Activated T-cell treated with anti-CD3 and anti-CD28 coated beads, Interleukin-2, amount 50 U/mL, for 72 hours (primary cell): ENCODE data around the gene MRPL14. TPM values are rescaled to one million over a fixed set of nuclear protein-coding genes. Genes with fewer than 3 reads are reported as not detected.
A peak's percentile ranks its signal among the peaks of the same experiment; 100 is the strongest.
"Not testable (repeated sequence)": the region's sequence is repeated elsewhere in the genome, so short reads cannot be mapped to it uniquely, and the experiment has no call there.

ENCODE experiments used
- ATAC-seq, 2 donors: fragments of 150-1000 bp; cut with Tn5 transposase; replicated peaks in 1 of 2; 2 replicates each; pipeline ENCODE4 v1.10.0; 2021; ENCODE audit warnings: moderate library complexity in 2 of 2, mild to moderate bottlenecking in 1 of 2
- DNase-seq, 2 donors: peaks; one replicate each; pipeline ENCODE4 v3.0.0; 2021 to 2022; ENCODE audit warnings: mixed read lengths in 1 of 2
- H3K27ac Mint-ChIP-seq: one replicate; pipeline ENCODE4 v1.8.0; 2022; ENCODE audit warnings: mild to moderate bottlenecking, moderate library complexity, mixed read lengths
- H3K27me3 Mint-ChIP-seq: one replicate; pipeline ENCODE4 v1.8.0; 2022; ENCODE audit warnings: low read depth, mixed read lengths
- H3K36me3 Mint-ChIP-seq, 2 donors: one replicate each; pipeline ENCODE4 v1.8.0; 2022; ENCODE audit warnings: mixed read lengths in 2 of 2, mild to moderate bottlenecking in 1 of 2; ENCODE audit not compliant: insufficient read depth in 2 of 2
- H3K4me1 Mint-ChIP-seq: one replicate; pipeline ENCODE4 v1.8.0; 2022; ENCODE audit warnings: low read depth, mixed read lengths
- H3K4me3 Mint-ChIP-seq, 2 donors: one replicate each; pipeline ENCODE4 v1.8.0; 2022; ENCODE audit warnings: mild to moderate bottlenecking in 2 of 2, mixed read lengths in 2 of 2, moderate library complexity in 2 of 2
- H3K9me3 Mint-ChIP-seq, 2 donors: one replicate each; pipeline ENCODE4 v1.8.0; 2022; ENCODE audit warnings: mixed read lengths in 2 of 2
- total RNA-seq, 2 donors: library from RNA; stranded (reverse); gene quantifications; one replicate each; pipeline ENCODE4 v1.2.3, GENCODE V29; 2022

The MRPL14 gene
- total RNA-seq, 2 donors from 2014 or later = 31.6 to 33.6 TPM

- H3K4me1 Mint-ChIP-seq, H3K36me3 Mint-ChIP-seq, DNase-seq, ATAC-seq, H3K27ac Mint-ChIP-seq, H3K27me3 Mint-ChIP-seq, H3K4me3 Mint-ChIP-seq, H3K9me3 Mint-ChIP-seq: not testable (repeated sequence)
Observed at GRCh38 chr6:44144536-44144935, 17.3 kb upstream of the MRPL14 start.

GRCh38 chr6:44143731-44144130 is 16.5 kb upstream of the MRPL14 start:
- Mint-ChIP-seq H3K4me3 (no peak overlapping the region), H3K27me3 (no peaks in the 10 kb centered on the region), H3K27ac (no peak overlapping the region), H3K4me1 (no peaks in the 10 kb centered on the region), H3K9me3 (no peaks in the 10 kb centered on the region), H3K36me3 (peaks cover 0 to 4% of the 10 kb centered on the region in 2 donors)
- ATAC-seq (no peak), DNase-seq (no peak)

- H3K4me1 Mint-ChIP-seq = no peaks in the 10 kb centered on the region
- no peak overlapping the region for H3K4me3 Mint-ChIP-seq
- H3K27ac Mint-ChIP-seq = no peak overlapping the region
- ATAC-seq = no peak
- no peaks in the 10 kb centered on the region for H3K9me3 Mint-ChIP-seq
- DNase-seq = no peak
- no peaks in the 10 kb centered on the region for H3K27me3 Mint-ChIP-seq
- H3K36me3 Mint-ChIP-seq = peaks cover 0 to 4% of the 10 kb centered on the region in 2 donors
Observed at GRCh38 chr6:44142835-44143234, 15.6 kb upstream of the MRPL14 start.

GRCh38 chr6:44139351-44139743 is 12.1 kb upstream of the MRPL14 start:
- H3K27ac Mint-ChIP-seq = no peak overlapping the region
- peaks cover 0 to 7% of the 10 kb centered on the region in 2 donors for H3K36me3 Mint-ChIP-seq
- no peaks in the 10 kb centered on the region for H3K4me1 Mint-ChIP-seq
- H3K4me3 Mint-ChIP-seq = no peak overlapping the region
- no peak for ATAC-seq
- H3K9me3 Mint-ChIP-seq = no peaks in the 10 kb centered on the region
- H3K27me3 Mint-ChIP-seq = no peaks in the 10 kb centered on the region
- DNase-seq = no peak

GRCh38 chr6:44138717-44139350 is 11.6 kb upstream of the MRPL14 start:
- H3K4me1 Mint-ChIP-seq = peaks cover 3% of the 10 kb centered on the region
- no peak for DNase-seq
- no peaks in the 10 kb centered on the region for H3K9me3 Mint-ChIP-seq
- no peak overlapping the region for H3K27ac Mint-ChIP-seq
- H3K27me3 Mint-ChIP-seq = no peaks in the 10 kb centered on the region
- H3K36me3 Mint-ChIP-seq = peaks cover 0 to 7% of the 10 kb centered on the region in 2 donors
- no peak overlapping the region for H3K4me3 Mint-ChIP-seq
- no peak for ATAC-seq

- DNase-seq (no peak), ATAC-seq (no peak)
- H3K4me1 Mint-ChIP-seq = peaks cover 15% of the 10 kb centered on the region
- H3K27ac Mint-ChIP-seq = no peak overlapping the region
- no peaks in the 10 kb centered on the region for H3K9me3 Mint-ChIP-seq
- H3K4me3 Mint-ChIP-seq = no peak overlapping the region
- H3K36me3 Mint-ChIP-seq = peaks cover 0 to 7% of the 10 kb centered on the region in 2 donors
- H3K27me3 Mint-ChIP-seq = no peaks in the 10 kb centered on the region
Observed at GRCh38 chr6:44135875-44136274, 8.6 kb upstream of the MRPL14 start.

- peaks cover 15% of the 10 kb centered on the region for H3K4me1 Mint-ChIP-seq
- H3K36me3 Mint-ChIP-seq = peaks cover 0 to 5% of the 10 kb centered on the region in 2 donors
- ATAC-seq = no peak
- H3K27ac Mint-ChIP-seq = no peak overlapping the region
- H3K4me3 Mint-ChIP-seq = no peak overlapping the region
- no peaks in the 10 kb centered on the region for H3K9me3 Mint-ChIP-seq
- no peaks in the 10 kb centered on the region for H3K27me3 Mint-ChIP-seq
- DNase-seq = no peak
Observed at GRCh38 chr6:44135173-44135758, 8.0 kb upstream of the MRPL14 start.

- Mint-ChIP-seq H3K27me3 (no peaks in the 10 kb centered on the region), H3K4me1 (peaks cover 15% of the 10 kb centered on the region), H3K4me3 (no peak overlapping the region), H3K9me3 (no peaks in the 10 kb centered on the region), H3K27ac (no peak overlapping the region), H3K36me3 (peaks cover 0 to 3% of the 10 kb centered on the region in 2 donors)
- no peak for ATAC-seq
- no peak for DNase-seq
Observed at GRCh38 chr6:44133981-44134711, 6.9 kb upstream of the MRPL14 start.

- Mint-ChIP-seq H3K27ac (no peak overlapping the region), H3K4me3 (no peak overlapping the region), H3K36me3 (peaks cover 0 to 3% of the 10 kb centered on the region in 2 donors), H3K4me1 (peaks cover 20% of the 10 kb centered on the region), H3K27me3 (no peaks in the 10 kb centered on the region), H3K9me3 (no peaks in the 10 kb centered on the region)
- no peak for ATAC-seq
- DNase-seq = no peak
Observed at GRCh38 chr6:44133003-44133931, 6.0 kb upstream of the MRPL14 start.

GRCh38 chr6:44132476-44132875 is 5.2 kb upstream of the MRPL14 start:
- no peaks in the 10 kb centered on the region for H3K27me3 Mint-ChIP-seq
- ATAC-seq = no peak
- H3K4me3 Mint-ChIP-seq = no peak overlapping the region
- H3K9me3 Mint-ChIP-seq = no peaks in the 10 kb centered on the region
- DNase-seq = no peak
- peaks cover 23% of the 10 kb centered on the region for H3K4me1 Mint-ChIP-seq
- H3K27ac Mint-ChIP-seq = no peak overlapping the region
- H3K36me3 Mint-ChIP-seq = peaks cover 0 to 3% of the 10 kb centered on the region in 2 donors

GRCh38 chr6:44131892-44132291 is 4.6 kb upstream of the MRPL14 start:
- Mint-ChIP-seq H3K9me3 (no peaks in the 10 kb centered on the region), H3K27ac (no peak overlapping the region), H3K4me1 (peaks cover 23% of the 10 kb centered on the region), H3K4me3 (no peak overlapping the region), H3K27me3 (no peaks in the 10 kb centered on the region), H3K36me3 (peaks cover 0 to 3% of the 10 kb centered on the region in 2 donors)
- ATAC-seq (no peak), DNase-seq (no peak)

GRCh38 chr6:44129841-44130322 is 2.6 kb upstream of the MRPL14 start:
- H3K9me3 Mint-ChIP-seq = no peaks in the 10 kb centered on the region
- H3K27me3 Mint-ChIP-seq = no peaks in the 10 kb centered on the region
- peak overlapping the region; percentile 77 for H3K27ac Mint-ChIP-seq
- peaks cover 6% of the 10 kb centered on the region in 2 donors for H3K36me3 Mint-ChIP-seq
- peaks cover 42% of the 10 kb centered on the region for H3K4me1 Mint-ChIP-seq
- ATAC-seq = no peak
- H3K4me3 Mint-ChIP-seq = peak overlapping the region in 1 of 2 donors; percentile 63
- no peak for DNase-seq
